Sigmoid colon (tissue), 7 donors: Measurements from ENCODE around the gene MYO10. TPM values are rescaled to one million over a fixed set of nuclear protein-coding genes. Genes with fewer than 3 reads are reported as not detected.
A peak's percentile ranks its signal among the peaks of the same experiment; 100 is the strongest.

Source experiments
- DNase-seq: peaks from one replicate; pipeline ENCODE4 v3.0.0-alpha.2; 2019
- H3K27ac ChIP-seq, 4 donors: fragments of 200-600 bp; sonication (generic); one replicate each; pipeline ENCODE4 v1.5.1; 2016 to 2019; ENCODE audit warnings: mild to moderate bottlenecking in 1 of 4
- H3K27me3 ChIP-seq, 3 donors: fragments of 200-600 bp; sonication (generic); one replicate each; pipeline ENCODE4 v1.5.1; 2019; ENCODE audit warnings: mild to moderate bottlenecking in 1 of 3
- H3K36me3 ChIP-seq, 4 donors: fragments of 200-600 bp; sonication (generic); one replicate each; pipeline ENCODE4 v1.5.1; 2016 to 2019
- H3K4me1 ChIP-seq, 4 donors: fragments of 200-600 bp; sonication (generic); one replicate each; pipeline ENCODE4 v1.5.1; 2017 to 2019
- H3K4me3 ChIP-seq, 4 donors: fragments of 200-600 bp; sonication (generic); one replicate each; pipeline ENCODE4 v1.5.1; 2017 to 2019; ENCODE audit warnings: mild to moderate bottlenecking in 2 of 4, moderate library complexity in 1 of 4
- H3K9me3 ChIP-seq, 4 donors: fragments of 200-600 bp in 3 of 4; sonication (generic) in 3 of 4; one replicate each; pipeline versions ENCODE4 v1.5.1 to v1.6.1; 2013 to 2019
- EP300 ChIP-seq, 4 donors: sonication (generic); formaldehyde crosslinking; IDR thresholded peaks; one replicate each; pipeline ENCODE4 v1.6.1; 2017; ENCODE audit warnings: antibody characterized with exemption in 4 of 4
- POLR2A ChIP-seq, 2 donors: fragments of 450-650 bp; IDR thresholded peaks; one replicate each; pipeline ENCODE4 v1.6.1; 2016; ENCODE audit warnings: antibody characterized with exemption in 2 of 2, mild to moderate bottlenecking in 2 of 2, moderate library complexity in 2 of 2
- POLR2AphosphoS5 ChIP-seq, 4 donors: sonication (generic); formaldehyde crosslinking; IDR thresholded peaks; one replicate each; pipeline ENCODE4 v1.6.1; 2017; ENCODE audit warnings: antibody characterized with exemption in 4 of 4
- WGBS, 2 donors: extraction: QIAGEN DNeasy Blood & Tissue Kit; methylation state at CpG; one replicate each; pipeline ENCODE4 v1.1.7; 2013; 5-methylcytosine and 5-hydroxymethylcytosine counted together
- intact Hi-C: fragments of 100-400 bp; cut with DNase I; formaldehyde crosslinking; loops from one replicate; pipeline ENCODE4 v1.15.1; 2023
- polyA plus RNA-seq, 3 donors: library from polyadenylated mRNA; stranded (reverse); fragments of 200-250 nt; gene quantifications; one replicate each; pipeline ENCODE4 v1.2.3, GENCODE V29; 2013
- total RNA-seq, 4 donors: library from RNA; depleted of rRNA; stranded (reverse); fragments of >200 nt; gene quantifications; one replicate each; pipeline ENCODE4 v1.1.0, GENCODE V29; 2016
- TF ChIP-seq, protein P1 (sequence below), 4 experiments: fragments of 450-650 bp in 3 of 4; fragments of 200-600 bp in 1 of 4; IDR thresholded peaks; one replicate each; pipeline ENCODE4 v1.5.1; 2016 to 2019; ENCODE audit warnings: antibody characterized with exemption in 4 of 4, mild to moderate bottlenecking in 3 of 4, moderate library complexity in 2 of 4
- donor health status: healthy with polysubstance abuse.
- donor health status: Bipolar disorder and iron deficiency.
- donor health status: healthy.

Gene MYO10
- total and polyA plus RNA-seq, 7 donors, result 3.9 to 20.3 (median 8.3) TPM

DNA sequence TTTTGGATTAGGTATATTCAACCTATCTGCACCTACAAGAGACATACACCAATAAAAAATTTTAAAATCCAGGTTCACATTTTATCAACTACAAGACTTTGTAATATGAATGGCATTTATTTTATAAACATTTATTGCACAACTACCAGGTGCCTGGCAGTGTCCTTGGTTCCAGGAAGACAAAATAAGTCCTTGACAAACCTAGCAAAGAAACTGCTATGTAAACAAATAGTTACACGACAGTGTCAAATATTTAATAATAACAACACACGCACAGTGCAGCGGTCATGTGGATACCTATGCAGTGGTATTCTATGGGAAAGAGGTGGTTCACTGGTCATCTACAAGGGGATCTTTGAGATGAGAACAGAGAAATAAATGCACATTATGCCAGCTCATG is 120.7 kb downstream of the MYO10 start:
- H3K9me3 ChIP-seq, result no peaks in the 10 kb centered on the region
- H3K4me3 ChIP-seq, result no peak overlapping the region
- TF ChIP-seq POLR2AphosphoS5 (IDR thresholded peaks at IDR 0.05) (no peak), POLR2A (IDR thresholded peaks at IDR 0.05) (no peak), EP300 (IDR thresholded peaks at IDR 0.05) (no peak)
- TF ChIP-seq, protein P1, sequence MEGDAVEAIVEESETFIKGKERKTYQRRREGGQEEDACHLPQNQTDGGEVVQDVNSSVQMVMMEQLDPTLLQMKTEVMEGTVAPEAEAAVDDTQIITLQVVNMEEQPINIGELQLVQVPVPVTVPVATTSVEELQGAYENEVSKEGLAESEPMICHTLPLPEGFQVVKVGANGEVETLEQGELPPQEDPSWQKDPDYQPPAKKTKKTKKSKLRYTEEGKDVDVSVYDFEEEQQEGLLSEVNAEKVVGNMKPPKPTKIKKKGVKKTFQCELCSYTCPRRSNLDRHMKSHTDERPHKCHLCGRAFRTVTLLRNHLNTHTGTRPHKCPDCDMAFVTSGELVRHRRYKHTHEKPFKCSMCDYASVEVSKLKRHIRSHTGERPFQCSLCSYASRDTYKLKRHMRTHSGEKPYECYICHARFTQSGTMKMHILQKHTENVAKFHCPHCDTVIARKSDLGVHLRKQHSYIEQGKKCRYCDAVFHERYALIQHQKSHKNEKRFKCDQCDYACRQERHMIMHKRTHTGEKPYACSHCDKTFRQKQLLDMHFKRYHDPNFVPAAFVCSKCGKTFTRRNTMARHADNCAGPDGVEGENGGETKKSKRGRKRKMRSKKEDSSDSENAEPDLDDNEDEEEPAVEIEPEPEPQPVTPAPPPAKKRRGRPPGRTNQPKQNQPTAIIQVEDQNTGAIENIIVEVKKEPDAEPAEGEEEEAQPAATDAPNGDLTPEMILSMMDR (IDR thresholded peaks at IDR 0.05), result no peak
- DNase-seq, result no peak
- H3K4me1 ChIP-seq, result no peaks in the 10 kb centered on the region
- intact Hi-C loops, result no loop called here
- H3K36me3 ChIP-seq, result no peaks in the 10 kb centered on the region
- H3K27ac ChIP-seq, result no peak overlapping the region
- H3K27me3 ChIP-seq, result no peaks in the 10 kb centered on the region
- 49 to 60% methylated on average over 3 of the region's 3 CpGs for WGBS, 2 donors

DNA sequence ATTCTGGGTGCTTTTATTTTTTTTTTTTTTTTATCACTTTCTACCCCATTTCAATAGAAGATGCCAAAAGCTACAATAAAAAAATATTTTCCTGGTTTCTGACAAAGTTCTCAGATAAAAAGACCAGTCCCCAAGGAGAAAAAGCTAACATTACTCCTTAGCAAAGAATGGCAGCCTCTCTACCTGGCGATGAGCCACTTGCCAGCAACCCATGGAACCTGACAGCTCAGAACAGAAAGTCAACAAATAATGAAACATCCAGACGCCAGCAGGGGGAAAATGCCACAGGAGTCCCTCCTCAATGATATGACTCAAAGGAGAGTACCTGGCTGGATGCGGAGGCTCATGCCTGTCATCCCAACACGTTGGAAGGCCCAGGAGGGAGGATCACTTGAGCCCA is 123.2 kb downstream of the MYO10 start:
- no peaks in the 10 kb centered on the region for H3K27me3 ChIP-seq
- H3K27ac ChIP-seq, result no peak overlapping the region
- intact Hi-C loops, result no loop called here
- H3K9me3 ChIP-seq, result no peaks in the 10 kb centered on the region
- no peak overlapping the region for H3K4me3 ChIP-seq
- H3K36me3 ChIP-seq, result no peaks in the 10 kb centered on the region
- H3K4me1 ChIP-seq, result peaks cover 0 to 14% (median 10%) of the 10 kb centered on the region in 4 donors
- DNase-seq, result no peak
- WGBS, 2 donors, result 44 to 78% methylated on average over 4 of the region's 4 CpGs
- TF ChIP-seq, protein P1 (IDR thresholded peaks at IDR 0.05), result no peak
- TF ChIP-seq EP300 (IDR thresholded peaks at IDR 0.05) (no peak), POLR2AphosphoS5 (IDR thresholded peaks at IDR 0.05) (no peak), POLR2A (IDR thresholded peaks at IDR 0.05) (no peak)

DNA sequence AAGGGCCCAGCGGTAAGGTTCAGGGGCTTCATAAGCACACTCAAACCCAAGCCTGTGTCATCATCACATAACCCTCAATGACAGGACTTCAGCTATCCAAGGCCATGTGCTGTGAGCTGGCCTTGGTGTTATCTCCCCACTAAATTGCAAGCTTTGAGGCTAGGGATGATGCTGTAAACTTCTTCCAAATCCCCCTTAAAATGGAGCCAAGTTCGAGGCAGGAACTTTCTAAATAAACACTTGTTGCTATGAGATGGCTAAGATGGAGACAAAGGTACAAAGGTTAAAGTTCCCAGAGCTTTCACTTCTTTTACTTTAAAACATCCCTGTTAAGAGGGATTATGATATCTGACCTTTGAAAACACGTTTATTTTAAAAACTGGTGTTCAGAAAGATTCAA is 123.6 kb downstream of the MYO10 start:
- DNase-seq, result no peak
- WGBS, 2 donors, result 34 to 61% methylated on average over 3 of the region's 3 CpGs
- Histone ChIP-seq H3K27me3 (no peaks in the 10 kb centered on the region), H3K27ac (no peak overlapping the region), H3K4me3 (no peak overlapping the region), H3K4me1 (peaks cover 0 to 14% (median 10%) of the 10 kb centered on the region in 4 donors), H3K36me3 (no peaks in the 10 kb centered on the region), H3K9me3 (no peaks in the 10 kb centered on the region)
- intact Hi-C loops, result no loop called here
- TF ChIP-seq, protein P1 (IDR thresholded peaks at IDR 0.05), result no peak
- TF ChIP-seq EP300 (IDR thresholded peaks at IDR 0.05) (no peak), POLR2A (IDR thresholded peaks at IDR 0.05) (no peak), POLR2AphosphoS5 (IDR thresholded peaks at IDR 0.05) (no peak)

DNA sequence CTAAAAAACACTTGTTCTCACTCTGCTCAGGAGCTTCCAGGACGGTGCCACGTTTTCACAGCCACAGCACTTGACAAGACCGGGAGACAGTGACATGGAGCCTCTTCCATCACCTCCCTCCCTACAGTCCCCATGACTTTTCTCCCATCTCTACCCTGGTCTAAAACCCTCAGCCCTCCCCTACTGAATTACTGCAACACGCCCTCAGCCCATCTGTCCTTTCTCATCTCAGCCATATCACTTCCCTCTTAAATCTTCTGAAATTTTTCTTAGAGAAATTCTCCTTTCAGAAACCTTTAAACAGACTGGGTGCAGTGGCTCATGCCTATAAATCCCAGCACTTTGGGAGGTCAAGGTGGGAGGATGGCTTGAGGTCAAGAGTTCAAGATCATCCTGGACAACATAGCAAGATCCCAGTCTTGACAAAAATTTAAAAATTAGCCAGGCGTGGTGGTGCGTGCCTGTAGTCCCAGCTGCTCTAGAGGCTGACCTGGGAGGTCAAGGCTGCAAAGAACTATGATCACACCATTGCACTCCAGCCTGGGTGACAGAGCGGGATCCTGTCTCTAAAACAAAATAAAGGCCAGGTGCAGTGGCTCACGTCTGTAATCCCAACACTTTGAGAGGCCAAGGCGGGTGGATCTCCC is 125.8 kb downstream of the MYO10 start:
- H3K27ac ChIP-seq, result peak overlapping the region in 1 of 4 donors; percentile 41
- intact Hi-C loops, result no loop called here
- TF ChIP-seq POLR2AphosphoS5 (IDR thresholded peaks at IDR 0.05) (no peak), POLR2A (IDR thresholded peaks at IDR 0.05) (no peak), EP300 (IDR thresholded peaks at IDR 0.05) (no peak)
- TF ChIP-seq, protein P1 (IDR thresholded peaks at IDR 0.05), result no peak
- 81 to 92% methylated on average over 9 of the region's 9 CpGs for whole genome bisulfite sequencing, 2 donors
- no peaks in the 10 kb centered on the region for H3K36me3 ChIP-seq
- H3K4me1 ChIP-seq, result peaks cover 0 to 14% (median 10%) of the 10 kb centered on the region in 4 donors
- no peaks in the 10 kb centered on the region for H3K9me3 ChIP-seq
- no peaks in the 10 kb centered on the region for H3K27me3 ChIP-seq
- no peak overlapping the region for H3K4me3 ChIP-seq
- DNase-seq, result no peak
